Measurements from ENCODE around the gene RHO.
"Not testable (repeated sequence)": the region's sequence is repeated elsewhere in the genome, so short reads cannot be mapped to it uniquely, and the experiment has no call there.

RHO gene

DNA sequence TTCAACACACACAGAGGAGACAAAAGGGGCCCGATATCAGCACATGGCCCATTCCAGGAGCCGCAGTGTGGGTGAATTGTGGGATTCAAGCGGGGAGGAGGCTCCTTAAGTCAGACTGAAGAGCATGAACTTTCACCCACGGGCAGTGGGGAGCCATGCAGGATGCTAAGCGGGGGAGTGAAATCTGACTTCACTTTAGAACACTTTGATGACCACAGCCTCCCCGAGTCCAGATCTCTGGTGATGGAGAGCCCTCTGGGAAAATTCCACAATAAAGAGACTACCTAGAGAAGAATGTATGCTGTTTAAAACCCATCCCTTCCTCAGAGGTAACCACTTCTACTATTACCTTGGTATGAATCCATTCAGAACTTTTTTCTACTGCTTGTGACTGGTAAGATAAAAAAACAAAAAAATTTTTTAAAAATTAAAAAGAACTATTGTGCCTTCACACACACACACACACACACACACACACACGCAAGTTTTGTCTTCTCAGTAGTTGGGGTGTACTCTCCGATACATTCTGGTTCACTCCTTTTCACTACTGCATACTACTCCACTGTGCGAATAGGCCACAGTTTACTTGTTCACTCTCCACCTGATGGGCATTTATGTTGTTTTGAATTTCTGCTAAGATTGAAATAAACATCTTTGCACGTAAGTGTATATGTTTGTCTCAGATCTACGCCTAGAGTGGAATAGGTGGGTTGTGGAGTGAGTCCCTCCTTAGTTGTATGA, 12.5 kb downstream of the RHO start:
- in situ Hi-C loops (cut with HindIII; ENCODE audit: low sequenced_read_pairs), result no loop called here

DNA sequence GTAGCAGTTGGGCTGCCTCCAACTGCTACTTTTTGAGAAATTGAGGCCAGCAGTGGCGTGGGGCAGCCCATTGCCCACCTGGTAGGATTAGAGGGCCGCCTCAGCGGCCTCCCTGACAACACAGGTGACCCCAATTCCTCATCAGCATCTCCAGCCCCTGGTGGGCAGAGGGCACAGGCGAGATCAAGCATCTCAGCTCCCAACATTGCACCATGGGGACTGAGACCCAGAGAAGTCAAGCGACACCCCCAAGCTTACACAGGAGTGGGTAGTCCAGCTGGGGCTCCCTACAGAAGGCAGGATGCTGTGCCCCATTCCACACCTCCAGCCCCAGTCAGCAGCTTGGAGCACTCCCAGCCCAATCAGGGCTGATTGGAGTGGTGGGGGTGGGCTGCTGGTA, 14.3 kb downstream of the RHO start:
- in situ Hi-C loops (cut with HindIII; ENCODE audit: low sequenced_read_pairs), result no loop called here

- in situ Hi-C loops (cut with HindIII; ENCODE audit: low sequenced_read_pairs), result no loop called here
Measured at GRCh38 chr3:129543156-129543790, 14.8 kb downstream of the RHO start, which contains the start of gene H1-8. Gene H1-8 (plus strand): TSS chr3:129543175. CDS start chr3:129543219, 44 bp downstream.

GRCh38 chr3:129543999-129544398, 15.6 kb downstream of the RHO start:
- in situ Hi-C loops (cut with HindIII; ENCODE audit: low sequenced_read_pairs), result no loop called here

- in situ Hi-C loops (cut with HindIII; ENCODE audit: low sequenced_read_pairs), result not testable (repeated sequence)
Measured at GRCh38 chr3:129545951-129546350, 17.5 kb downstream of the RHO start.

DNA sequence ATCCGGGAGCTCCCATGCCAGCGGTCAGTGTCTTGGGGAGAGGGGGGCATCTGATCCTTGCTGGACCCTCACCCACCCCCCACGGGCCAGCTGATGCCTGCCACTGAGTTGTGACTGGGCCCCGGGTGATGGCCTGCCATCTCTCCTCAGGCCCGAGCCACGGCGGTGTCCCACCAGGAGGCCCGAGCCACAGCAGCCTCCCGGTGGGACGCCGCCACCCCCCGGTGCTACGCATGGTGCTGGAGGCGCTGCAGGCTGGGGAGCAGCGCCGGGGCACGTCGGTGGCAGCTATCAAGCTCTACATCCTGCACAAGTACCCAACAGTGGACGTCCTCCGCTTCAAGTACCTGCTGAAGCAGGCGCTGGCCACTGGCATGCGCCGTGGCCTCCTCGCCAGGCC, 18.8 kb downstream of the RHO start:
- in situ Hi-C loops (cut with HindIII; ENCODE audit: low sequenced_read_pairs), result no loop called here

GRCh38 chr3:129548104-129548965, 19.9 kb downstream of the RHO start:
- in situ Hi-C loops (cut with HindIII; ENCODE audit: low sequenced_read_pairs), result no loop called here

DNA sequence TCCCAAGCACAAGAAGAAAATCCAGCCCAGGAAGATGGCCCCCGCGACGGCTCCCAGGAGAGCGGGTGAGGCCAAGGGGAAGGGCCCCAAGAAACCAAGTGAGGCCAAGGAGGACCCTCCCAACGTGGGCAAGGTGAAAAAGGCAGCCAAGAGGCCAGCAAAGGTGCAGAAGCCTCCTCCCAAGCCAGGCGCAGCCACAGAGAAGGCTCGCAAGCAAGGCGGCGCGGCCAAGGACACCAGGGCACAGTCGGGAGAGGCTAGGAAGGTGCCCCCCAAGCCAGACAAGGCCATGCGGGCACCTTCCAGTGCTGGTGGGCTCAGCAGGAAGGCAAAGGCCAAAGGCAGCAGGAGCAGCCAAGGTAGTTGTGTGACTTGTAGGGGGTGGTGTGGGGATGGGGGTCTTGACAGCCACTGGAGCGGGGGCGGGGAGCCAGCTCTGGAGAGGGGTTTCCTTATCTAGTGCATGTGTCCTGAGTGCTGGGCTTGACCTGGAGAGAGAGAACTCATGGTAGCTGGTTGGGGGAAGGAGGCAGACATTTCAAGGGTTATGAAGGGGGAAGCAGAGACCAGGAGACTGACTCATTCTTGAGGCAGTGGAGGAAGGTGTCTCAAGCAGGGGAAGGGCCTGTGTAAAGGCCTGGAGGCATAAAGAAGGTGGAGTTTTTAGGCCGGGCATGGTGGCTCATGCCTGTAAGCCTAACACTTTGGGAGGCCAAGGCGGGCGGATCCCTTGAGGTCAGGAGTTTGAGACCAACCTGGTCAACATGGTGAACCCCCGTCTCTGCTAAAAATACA, 20.8 kb downstream of the RHO start:
- in situ Hi-C loops (cut with HindIII; ENCODE audit: low sequenced_read_pairs), result no loop called here

- in situ Hi-C loops (cut with HindIII; ENCODE audit: low sequenced_read_pairs), result no loop called here
Measured at GRCh38 chr3:129549805-129550204, 21.4 kb downstream of the RHO start.

DNA sequence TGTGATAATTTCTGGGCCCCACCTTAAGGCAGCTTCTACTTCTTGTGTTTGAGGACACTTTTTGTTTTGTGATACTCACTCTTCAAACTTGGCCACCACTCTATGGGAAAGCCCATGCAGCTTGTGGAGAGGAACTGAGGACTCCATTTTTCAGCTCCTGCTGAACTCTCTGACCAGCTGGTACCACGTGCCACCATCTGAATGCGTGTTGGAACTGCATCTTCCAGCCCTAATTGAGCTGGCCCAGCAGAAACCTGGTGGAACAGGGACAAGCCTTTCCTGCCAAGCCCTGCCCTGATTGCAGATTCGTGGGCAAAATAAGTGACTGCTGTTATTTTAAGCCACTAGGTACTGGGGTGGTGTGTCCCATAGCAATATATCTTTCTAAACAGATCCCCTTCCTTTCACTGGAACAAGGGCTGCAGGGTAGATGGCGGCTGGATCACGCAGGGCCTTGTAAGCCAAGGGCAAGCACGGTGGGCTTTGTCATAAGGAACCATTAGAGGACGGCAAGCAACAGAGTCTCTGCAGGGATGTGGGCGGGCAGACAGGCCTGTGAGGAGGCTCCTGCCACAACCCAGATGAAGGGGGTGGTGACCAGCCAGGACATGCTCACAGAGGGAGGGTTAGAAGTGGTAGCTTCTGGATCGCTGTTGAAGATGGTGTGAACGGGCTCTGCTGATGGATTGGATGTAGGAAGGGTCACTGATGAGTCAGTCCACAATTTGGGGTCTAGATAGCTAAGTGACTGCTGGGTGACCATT, 24.0 kb downstream of the RHO start:
- in situ Hi-C loops (cut with HindIII; ENCODE audit: low sequenced_read_pairs), result no loop called here

GRCh38 chr3:129553171-129553570, 24.7 kb downstream of the RHO start:
- in situ Hi-C loops (cut with HindIII; ENCODE audit: low sequenced_read_pairs), result no loop called here

DNA sequence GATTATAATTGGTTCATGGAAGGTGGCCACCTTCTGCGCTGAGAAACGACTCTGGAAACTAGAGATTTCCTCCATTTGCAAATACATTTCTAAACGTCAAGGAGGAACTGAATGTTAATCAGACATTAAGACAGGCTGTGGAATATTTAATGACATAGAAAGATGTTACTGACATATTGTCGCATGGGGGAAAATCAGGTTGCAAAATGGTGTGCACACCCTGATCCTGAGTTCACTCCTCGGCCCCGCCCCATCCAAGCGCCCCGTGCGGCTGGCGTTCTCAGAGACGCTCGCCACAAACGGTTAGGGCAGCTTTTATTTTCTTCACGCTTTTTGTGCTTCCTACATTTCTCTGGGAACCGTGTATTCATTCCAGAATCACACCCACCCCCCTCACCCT, 25.3 kb downstream of the RHO start:
- in situ Hi-C loops (cut with HindIII; ENCODE audit: low sequenced_read_pairs), result no loop called here

GRCh38 chr3:129554356-129555152, 26.1 kb downstream of the RHO start:
- in situ Hi-C loops (cut with HindIII; ENCODE audit: low sequenced_read_pairs), result no loop called here

DNA sequence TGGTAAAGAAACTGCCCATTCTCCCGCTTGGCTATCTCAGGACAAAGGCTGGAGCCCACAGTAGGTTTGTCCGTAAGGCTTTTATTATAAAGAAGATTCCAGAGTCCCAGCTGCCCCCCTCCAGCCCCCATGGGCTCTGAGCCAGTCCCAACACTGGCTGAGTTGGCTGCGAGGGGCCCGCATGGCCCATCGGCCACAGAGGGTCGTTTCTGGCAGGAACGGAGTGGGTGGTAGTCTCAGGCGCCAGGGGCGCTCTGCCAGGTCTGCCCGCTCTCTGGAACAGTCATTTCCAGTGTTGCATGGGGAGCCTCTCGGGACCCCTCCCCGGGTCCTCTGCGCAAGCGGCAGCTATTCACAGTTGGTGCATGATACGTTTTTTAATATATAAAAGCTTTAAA, 26.7 kb downstream of the RHO start:
- in situ Hi-C loops (cut with HindIII; ENCODE audit: low sequenced_read_pairs), result no loop called here

DNA sequence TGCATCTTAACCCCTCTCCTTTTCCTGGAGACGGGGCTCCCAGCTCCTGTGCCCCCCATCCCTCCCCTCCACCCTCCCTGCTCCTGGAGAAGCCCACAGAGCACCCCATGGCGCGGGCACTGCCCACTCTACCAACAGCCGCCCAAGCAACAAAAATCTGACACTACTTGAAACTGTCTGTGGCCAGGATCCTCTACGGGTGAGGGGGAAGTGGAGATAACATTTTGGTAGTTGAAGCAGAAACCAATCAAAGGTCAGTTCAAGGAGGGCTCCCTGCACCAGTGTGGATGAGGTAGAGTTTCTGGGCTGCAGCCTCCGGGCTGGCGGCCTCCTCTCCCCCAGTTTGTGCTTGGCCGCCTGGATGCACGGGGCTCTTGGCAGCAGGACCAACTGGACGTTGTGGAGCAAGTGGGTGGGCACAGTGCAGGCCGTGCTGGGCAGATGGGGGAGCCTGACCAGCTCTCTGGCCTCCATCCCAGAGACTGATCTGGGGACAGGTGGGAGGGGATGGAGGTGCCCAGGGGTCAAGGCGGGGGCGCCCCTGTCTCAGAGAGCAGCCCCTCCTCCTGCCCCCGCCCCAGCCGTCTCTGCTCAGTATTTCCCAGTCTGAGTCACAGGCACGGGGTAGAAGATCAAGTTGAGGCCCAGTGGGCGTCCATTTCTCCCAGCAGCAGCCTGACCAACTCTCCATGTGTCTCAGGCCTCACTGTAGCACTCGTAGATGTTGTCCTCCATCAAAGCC, 27.3 kb downstream of the RHO start:
- in situ Hi-C loops (cut with HindIII; ENCODE audit: low sequenced_read_pairs), result no loop called here

DNA sequence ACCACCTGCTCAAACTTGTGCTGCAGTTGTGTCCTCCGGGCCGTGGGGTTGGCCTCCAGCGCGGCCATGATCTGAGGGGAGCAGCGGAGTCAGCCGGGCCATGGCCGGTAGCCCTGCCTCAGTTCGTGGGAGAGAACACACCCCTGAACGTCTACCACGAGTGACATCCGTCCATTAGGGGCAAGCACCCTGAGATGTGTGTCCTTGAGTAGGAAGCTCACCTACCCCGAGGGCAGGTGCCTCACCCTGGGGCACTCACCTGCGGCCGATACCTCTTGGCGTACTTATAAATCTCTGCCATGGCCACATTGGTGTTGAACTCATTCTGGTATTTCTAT, 27.9 kb downstream of the RHO start:
- in situ Hi-C loops (cut with HindIII; ENCODE audit: low sequenced_read_pairs), result no loop called here

GRCh38 chr3:129556890-129557547, 28.6 kb downstream of the RHO start:
- in situ Hi-C loops (cut with HindIII; ENCODE audit: low sequenced_read_pairs), result no loop called here

DNA sequence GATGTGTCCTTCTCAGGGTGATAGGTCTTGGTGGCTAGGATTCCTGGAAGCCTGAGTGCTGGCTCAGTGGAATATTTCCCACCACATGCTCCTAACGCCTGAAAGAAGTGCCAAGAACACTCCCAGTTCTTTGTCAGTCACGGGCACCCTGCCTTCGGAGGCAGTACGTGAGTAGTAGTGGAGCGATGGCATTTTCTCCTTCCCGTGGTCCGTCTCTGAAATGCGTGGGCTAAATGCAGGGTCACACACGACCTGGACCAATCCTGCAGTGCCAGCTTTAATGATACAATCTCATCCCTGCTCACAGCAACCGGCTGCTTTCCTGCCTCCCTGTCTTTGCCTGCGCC, 29.1 kb downstream of the RHO start:
- in situ Hi-C loops (cut with HindIII; ENCODE audit: low sequenced_read_pairs), result no loop called here

All from DLD1 (cell line).